Measurements from ENCODE around the gene LCN9. TPM values are rescaled to one million over a fixed set of nuclear protein-coding genes. Genes with fewer than 3 reads are reported as not detected.

The LCN9 gene
- total and polyA plus RNA-seq, 2 of the 4 experiments (the other 2 are of a cell fraction), result not detected

DNA sequence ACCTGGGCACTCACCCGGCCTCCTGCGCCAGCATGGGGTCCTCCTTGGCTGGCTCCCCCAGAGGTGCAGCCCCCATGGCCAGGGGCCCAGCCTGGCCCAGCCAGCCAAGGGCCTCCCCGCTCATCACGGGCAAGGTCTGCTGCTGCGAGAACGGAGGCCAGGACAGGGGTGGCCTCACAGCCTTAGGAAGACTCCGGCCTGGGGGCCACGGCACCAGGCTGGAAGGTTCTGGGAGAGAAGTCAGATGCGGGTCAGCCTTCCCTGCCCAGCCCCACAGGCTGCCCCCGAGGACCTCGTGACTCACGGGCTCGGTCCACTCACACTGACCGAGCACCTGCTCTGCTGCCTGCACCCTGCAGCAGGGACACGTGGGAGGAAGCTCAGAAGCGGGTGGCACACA, 31.9 kb downstream of the LCN9 start:
- no peak overlapping the region for H3K18ac ChIP-seq (ENCODE audit: low read depth, low read length)
- H3K4me3 ChIP-seq (ENCODE audit: insufficient read depth, low read depth, low read length), result no peak overlapping the region
- no peak overlapping the region for H3K14ac ChIP-seq (replicated peaks; ENCODE audit: low read depth, low read length)
- POLR2A ChIA-PET (ENCODE audit: unreplicated experiment), result no interaction called here
- no peak overlapping the region for H2BK15ac ChIP-seq (ENCODE audit: low read depth, low read length)
- no peak overlapping the region for H2AK5ac ChIP-seq (ENCODE audit: low read depth, low read length)
- no peak overlapping the region for H2BK5ac ChIP-seq (ENCODE audit: low read depth, low read length, poor library complexity, severe bottlenecking)
- H3K9ac ChIP-seq (ENCODE audit: low read depth, low read length), result no peak overlapping the region
- no peak for DNase-seq
- no peak for ATAC-seq (ENCODE audit: low read depth)
- no peaks in the 10 kb centered on the region for H3K79me1 ChIP-seq (ENCODE audit: low read depth in 1 of 2, low read length in 2 of 2)
- CTCF ChIA-PET, result no interaction called here
- peaks cover 2% of the 10 kb centered on the region; the same call in 1 of the 2 replicates for H3K27me3 ChIP-seq (ENCODE audit: control insufficient read depth, insufficient read depth, low read length)
- in situ Hi-C loops (cut with MboI; ENCODE audit: low sequenced_read_pairs), result no loop called here
- H2BK120ac ChIP-seq (ENCODE audit: low read depth, low read length), result no peak overlapping the region
- H3K9me1 ChIP-seq (ENCODE audit: insufficient read depth, low read length), result peaks cover 4% of the 10 kb centered on the region; the same call in 1 of the 2 replicates
- no peak overlapping the region for H4K5ac ChIP-seq (ENCODE audit: low read depth, low read length)
- H3K36me3 ChIP-seq (ENCODE audit: control insufficient read depth, insufficient read depth, low read length), result no peaks in the 10 kb centered on the region
- H3K9me3 ChIP-seq (ENCODE audit: control insufficient read depth, insufficient read depth, low read length), result no peaks in the 10 kb centered on the region
- no peaks in the 10 kb centered on the region for H3K4me1 ChIP-seq (ENCODE audit: control insufficient read depth, insufficient read depth, low read length)
- no TSS peak for BruUV-seq (replicated peaks)
- dilution Hi-C loops (cut with HindIII; ENCODE audit: low sequenced_read_pairs, unreplicated experiment), result no loop called here
- TF ChIP-seq BHLHE40 (IDR thresholded peaks at IDR 0.05; ENCODE audit: low read depth, low read length) (no peak), RCOR1 (IDR thresholded peaks at IDR 0.05; ENCODE audit: insufficient replicate concordance, low read length) (no peak), RAD21 (IDR thresholded peaks at IDR 0.05; ENCODE audit: low read length) (no peak), RFX5 (IDR thresholded peaks at IDR 0.05; ENCODE audit: low read depth, low read length) (no peak), MAFK (IDR thresholded peaks at IDR 0.05; ENCODE audit: low read depth, low read length) (no peak), POLR2A (IDR thresholded peaks at IDR 0.05; ENCODE audit: low read depth, low read length) (no peak), MXI1 (IDR thresholded peaks at IDR 0.05; ENCODE audit: borderline replicate concordance, low read depth, low read length) (no peak), CEBPB (IDR thresholded peaks at IDR 0.05; ENCODE audit: low read depth, low read length) (no peak)
- TF ChIP-seq, protein P1, sequence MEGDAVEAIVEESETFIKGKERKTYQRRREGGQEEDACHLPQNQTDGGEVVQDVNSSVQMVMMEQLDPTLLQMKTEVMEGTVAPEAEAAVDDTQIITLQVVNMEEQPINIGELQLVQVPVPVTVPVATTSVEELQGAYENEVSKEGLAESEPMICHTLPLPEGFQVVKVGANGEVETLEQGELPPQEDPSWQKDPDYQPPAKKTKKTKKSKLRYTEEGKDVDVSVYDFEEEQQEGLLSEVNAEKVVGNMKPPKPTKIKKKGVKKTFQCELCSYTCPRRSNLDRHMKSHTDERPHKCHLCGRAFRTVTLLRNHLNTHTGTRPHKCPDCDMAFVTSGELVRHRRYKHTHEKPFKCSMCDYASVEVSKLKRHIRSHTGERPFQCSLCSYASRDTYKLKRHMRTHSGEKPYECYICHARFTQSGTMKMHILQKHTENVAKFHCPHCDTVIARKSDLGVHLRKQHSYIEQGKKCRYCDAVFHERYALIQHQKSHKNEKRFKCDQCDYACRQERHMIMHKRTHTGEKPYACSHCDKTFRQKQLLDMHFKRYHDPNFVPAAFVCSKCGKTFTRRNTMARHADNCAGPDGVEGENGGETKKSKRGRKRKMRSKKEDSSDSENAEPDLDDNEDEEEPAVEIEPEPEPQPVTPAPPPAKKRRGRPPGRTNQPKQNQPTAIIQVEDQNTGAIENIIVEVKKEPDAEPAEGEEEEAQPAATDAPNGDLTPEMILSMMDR (conservative IDR thresholded peaks at IDR 0.05; ENCODE audit: low read depth, low read length), result no peak
- H4K20me1 ChIP-seq (ENCODE audit: insufficient read depth, low read length), result no peaks in the 10 kb centered on the region
- H2BK20ac ChIP-seq (ENCODE audit: low read depth, low read length), result no peak overlapping the region
- H2AFZ ChIP-seq (replicated peaks; ENCODE audit: low read length, poor library complexity), result no peak overlapping the region
- intact Hi-C loops (cut with micrococcal nuclease), result no loop called here
- H3K27ac ChIP-seq (ENCODE audit: insufficient read depth, low read length), result no peak overlapping the region
- no peak overlapping the region for H4K8ac ChIP-seq (ENCODE audit: low read depth in 2 of 2, low read length in 2 of 2)
- H2AK9ac ChIP-seq (replicated peaks; ENCODE audit: low read depth, low read length, poor library complexity), result no peak overlapping the region
- H4K91ac ChIP-seq (ENCODE audit: insufficient read depth, low read depth, low read length), result no peak overlapping the region
- H3K23ac ChIP-seq (ENCODE audit: low read depth, low read length), result no peak overlapping the region
- WGBS, 2 experiments (ENCODE audit: extremely low coverage in 2 of 2, insufficient read length in 1 of 2), result 97% methylated on average over 7 of the region's 16 CpGs; no CpG with 5 or more reads in 1 of the 2 experiments
- no peak overlapping the region for H3K4me2 ChIP-seq (ENCODE audit: low read depth, low read length)
- H3K4ac ChIP-seq (ENCODE audit: low read depth, low read length), result no peak overlapping the region
- H3K56ac ChIP-seq (ENCODE audit: extremely low read depth, insufficient read depth, low read length), result no peak overlapping the region
